HG02970 (cell line): ENCODE data around the gene ATP6V1G1.
A peak's percentile ranks its signal among the peaks of the same experiment; 100 is the strongest.

ENCODE experiments used
- ATAC-seq: cut with Tn5 transposase; IDR thresholded peaks from one replicate; pipeline ENCODE4 v1.9.1; 2021; ENCODE audit warnings: mild to moderate bottlenecking, moderate library complexity, moderate number of reproducible peaks; ENCODE audit not compliant: unreplicated experiment, low FRiP score

ATP6V1G1 gene, protein sequence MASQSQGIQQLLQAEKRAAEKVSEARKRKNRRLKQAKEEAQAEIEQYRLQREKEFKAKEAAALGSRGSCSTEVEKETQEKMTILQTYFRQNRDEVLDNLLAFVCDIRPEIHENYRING

GRCh38 chr9:114587345-114588202 lies at the start of gene ATP6V1G1:
TSS of gene ATP6V1G1 (plus strand) at chr9:114587769. CDS start at chr9:114587839, 70 bp downstream.
- ATAC-seq: peak; percentile 94

DNA sequence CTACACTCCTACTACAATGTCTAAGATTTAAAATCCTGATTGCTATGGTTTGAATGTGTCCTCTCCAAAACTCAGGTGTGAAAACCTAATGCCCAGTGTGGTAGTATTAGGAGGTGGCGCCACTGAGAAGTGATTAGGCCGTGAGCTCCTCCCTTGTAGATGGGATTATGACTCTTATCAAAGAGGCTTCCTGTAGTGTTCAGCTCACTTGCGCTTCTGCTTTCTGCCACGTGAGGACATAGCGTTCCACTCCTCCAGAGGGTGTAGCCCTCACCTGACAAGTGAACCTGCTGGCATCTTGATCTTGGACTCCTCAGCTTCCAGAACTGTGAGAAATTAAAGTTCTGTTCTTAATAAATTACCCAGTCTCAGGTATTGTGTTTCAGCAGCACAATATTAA lies 49.3 kb upstream of the ATP6V1G1 start:
- no peak for ATAC-seq

DNA sequence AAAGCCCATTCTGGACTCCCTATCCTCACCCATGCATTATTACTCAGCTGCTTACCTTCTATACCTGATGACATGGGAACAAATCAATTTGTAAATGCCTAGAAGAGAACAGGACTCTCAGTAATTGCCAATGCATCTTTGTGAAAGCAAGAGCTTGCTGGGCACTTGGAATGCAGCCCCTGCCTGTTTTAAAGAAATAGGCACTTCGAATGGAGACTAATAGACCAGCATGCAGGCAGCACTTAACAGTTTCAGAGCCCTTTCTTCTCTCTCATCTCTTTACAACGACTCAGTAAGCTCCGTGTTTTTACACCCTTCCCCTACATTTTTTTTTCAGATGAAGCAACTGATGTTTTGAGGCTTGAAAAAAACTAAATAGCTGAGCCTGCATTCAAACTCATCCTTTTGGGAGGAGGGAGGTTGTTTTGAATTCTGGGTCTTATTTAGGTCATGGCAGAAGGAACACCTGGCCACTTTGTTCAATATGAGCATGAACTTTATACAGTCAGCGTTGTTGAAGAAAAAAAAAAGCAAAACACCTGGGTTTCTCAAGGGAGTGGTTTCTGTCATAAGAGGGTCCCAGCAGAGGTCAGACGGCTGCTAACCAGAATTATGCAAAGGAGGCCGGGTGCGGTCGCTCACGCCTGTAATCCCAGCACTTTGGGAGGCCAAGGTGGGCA lies 47.7 kb upstream of the ATP6V1G1 start:
- no peak for ATAC-seq

DNA sequence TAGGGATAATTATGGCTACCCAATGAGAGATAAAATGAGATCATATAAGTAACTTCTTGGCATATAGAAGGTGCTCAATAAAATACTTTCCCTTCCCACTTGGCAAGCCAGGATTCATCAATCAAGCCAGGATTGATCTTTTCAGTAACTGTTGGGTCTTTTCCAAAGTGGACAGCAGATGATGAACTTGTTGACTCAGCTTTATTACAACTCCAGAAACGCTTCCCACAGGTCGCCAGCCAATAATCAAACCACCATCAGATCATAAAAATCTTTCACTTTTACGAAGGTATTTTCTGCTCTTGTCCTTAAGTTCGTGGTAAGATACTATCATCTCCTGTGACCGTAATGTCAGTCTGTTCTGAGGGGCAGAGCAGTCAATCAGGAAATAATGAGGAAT lies 42.5 kb upstream of the ATP6V1G1 start:
- no peak for ATAC-seq

DNA sequence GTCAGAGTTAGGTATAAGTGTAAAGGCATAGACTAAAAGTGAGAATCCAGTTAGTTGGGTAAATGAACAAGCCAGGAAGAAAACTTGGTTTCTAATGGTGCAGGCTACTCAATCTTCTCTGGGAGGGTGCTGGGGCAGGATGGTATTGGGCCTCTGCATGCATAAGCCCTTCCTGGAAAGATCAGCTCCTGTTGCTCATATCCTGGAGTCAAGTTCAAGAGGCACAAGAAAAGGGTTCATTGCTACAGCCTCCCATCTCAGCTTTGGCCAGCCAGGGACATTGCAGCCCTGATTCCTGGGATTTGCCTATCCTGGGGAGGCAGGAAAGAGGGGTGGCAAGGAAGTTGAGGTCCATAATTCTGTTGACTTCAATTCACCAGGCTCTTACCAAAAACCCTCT lies 40.7 kb upstream of the ATP6V1G1 start:
- ATAC-seq: no peak

GRCh38 chr9:114549697-114550330 lies 37.8 kb upstream of the ATP6V1G1 start:
- ATAC-seq: no peak

DNA sequence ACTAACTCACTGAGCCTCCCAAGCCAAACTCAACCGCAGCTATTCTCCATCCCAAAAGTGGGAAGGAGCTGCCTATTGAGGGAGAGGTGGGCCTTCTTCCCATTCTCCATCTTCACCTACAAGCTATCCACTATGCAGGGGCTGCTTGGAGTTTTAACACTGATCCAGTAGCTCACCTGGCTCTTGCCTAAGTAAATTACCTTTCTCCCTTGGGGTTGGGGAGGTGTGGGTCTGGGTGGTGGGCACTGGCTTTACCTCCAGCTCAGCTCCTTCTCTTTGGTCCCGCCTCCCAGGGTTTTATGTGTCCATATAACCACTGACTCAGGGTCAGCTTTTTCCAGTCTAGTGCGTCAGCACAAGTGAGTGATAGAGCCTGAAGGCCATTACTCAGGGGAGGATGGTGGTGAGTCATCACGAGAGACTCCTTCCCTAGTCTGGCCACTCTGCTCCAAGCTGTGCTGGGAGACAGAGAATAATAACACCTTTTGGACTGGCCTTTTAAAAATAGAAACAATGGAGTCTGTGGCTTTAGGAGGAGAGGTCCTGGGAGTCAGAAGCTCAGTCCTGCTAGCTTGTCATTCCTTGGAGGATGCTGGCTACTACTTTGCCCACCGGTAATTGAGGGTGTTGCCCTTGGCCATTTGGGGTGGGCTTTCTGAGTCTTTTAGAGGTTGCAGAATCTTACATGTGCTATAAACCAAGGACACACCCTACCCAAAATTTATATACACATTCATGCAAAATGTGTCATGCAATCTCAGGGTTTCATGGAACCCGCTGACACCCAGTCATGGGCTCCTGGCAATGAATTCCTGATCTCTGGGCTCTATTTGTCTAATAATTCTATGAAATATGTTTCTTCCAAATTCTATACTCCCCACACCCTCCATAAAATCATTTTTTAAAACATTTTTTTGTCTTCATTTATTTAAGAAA lies 35.6 kb upstream of the ATP6V1G1 start:
- no peak for ATAC-seq

GRCh38 chr9:114552706-114553105 lies 34.9 kb upstream of the ATP6V1G1 start:
- ATAC-seq: no peak

GRCh38 chr9:114553202-114553601 lies 34.4 kb upstream of the ATP6V1G1 start:
- no peak for ATAC-seq

GRCh38 chr9:114555696-114556095 lies 31.9 kb upstream of the ATP6V1G1 start:
- no peak for ATAC-seq

DNA sequence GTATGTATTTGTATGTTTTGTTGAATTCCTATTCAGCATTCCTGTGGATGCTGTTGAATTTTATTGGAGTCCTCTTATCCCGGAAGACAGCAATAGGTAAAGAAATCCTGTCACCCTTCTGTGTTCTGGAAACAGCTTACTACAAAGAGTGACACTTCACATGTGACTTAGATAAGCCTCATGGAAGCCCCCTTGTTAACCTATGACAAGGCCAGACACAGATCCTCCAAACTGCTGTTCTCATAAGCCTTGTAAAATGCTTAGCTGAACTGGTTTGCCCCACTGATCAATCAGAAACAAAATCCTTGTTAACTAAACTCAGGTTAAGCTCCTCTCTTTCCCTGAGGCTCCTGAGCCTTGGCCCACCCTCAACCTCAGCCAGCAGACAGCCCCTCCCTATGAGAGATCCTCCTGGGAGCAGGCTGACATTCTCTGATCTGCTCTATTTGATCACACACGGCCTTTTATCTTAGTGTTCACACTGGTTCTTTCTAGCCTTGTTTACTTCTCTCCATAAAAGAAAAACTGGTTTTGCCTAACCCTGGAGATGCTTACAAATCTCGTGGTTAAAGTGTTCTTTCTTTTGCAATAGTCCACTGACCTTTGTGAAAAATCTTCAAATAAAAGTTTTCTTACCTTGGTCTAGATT lies 29.4 kb upstream of the ATP6V1G1 start:
- ATAC-seq: no peak

DNA sequence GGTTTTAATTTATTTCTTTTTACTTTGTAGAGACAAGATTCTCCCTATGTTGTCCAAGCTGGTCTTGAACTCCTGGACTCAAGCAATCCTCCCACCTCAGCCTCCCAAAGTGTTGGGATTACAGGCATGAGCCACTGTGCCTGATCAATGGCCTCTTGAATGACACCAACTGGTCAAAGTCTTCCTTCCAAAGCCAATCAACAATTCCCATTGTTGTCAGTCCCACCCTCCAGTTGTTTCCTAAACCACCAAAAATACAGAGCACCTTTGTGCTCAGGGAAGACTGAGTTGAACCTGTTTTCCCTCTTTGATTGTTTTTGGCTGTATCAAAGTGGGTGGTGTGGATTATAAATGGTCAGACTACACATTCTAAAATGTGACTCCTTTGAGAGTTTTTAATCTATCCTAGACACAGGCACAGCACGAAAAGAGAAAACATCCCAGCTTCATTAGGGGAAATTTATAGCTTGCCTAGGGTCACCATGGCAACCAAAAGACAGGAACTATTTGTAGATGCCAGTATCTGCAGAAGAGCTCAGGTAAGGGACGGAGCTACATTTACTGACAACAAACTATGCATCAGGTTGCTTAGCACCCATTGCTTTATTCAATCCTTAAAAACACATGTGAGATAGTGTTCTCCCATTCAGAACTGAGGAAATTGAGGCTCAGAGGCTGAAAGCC lies 27.6 kb upstream of the ATP6V1G1 start:
- ATAC-seq: no peak

GRCh38 chr9:114560956-114561355 lies 26.6 kb upstream of the ATP6V1G1 start:
- no peak for ATAC-seq

DNA sequence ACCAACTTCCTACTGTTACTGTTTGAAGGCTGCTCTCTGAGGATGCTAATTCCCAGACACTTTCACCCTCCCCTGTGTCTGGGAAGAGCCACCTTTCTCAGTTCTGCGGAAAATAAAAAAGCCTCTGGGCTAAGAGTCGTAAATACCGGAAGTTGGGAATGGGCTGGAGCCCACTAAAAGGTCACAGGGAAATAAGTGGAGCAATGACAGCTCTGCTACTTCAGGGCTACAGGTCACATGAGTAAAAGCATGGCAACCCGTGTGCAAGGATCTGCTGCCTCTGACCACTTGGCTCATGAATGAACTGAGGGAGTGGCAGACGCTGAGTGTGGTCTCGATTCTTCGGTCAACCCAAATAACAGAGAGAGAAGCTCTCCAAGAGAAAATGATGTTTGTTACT lies 25.8 kb upstream of the ATP6V1G1 start:
- no peak for ATAC-seq

- no peak for ATAC-seq
Measured at GRCh38 chr9:114565204-114565603, 22.4 kb upstream of the ATP6V1G1 start.

GRCh38 chr9:114570742-114571141 lies 16.8 kb upstream of the ATP6V1G1 start:
- no peak for ATAC-seq

- no peak for ATAC-seq
Measured at GRCh38 chr9:114571391-114571790, 16.2 kb upstream of the ATP6V1G1 start.

DNA sequence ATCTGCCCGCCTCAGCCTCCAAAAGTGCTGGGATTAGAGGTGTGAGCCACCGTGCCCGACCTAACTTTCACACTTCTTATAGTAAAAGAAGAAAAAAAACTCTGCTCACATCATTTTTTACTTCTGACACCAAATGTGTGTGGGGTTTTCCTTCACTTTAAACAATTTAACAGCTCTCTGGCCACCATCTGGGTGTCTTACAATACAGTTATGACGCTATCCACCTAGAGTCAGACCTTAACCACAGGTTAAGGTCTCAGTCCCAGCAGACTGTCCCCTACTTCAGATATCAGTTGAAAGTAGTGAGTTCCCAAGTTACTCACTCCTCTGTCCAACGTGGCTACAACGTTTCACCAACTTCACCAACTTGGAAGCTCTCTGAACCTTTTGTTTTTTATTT lies 15.4 kb upstream of the ATP6V1G1 start:
- no peak for ATAC-seq

- ATAC-seq: no peak
Measured at GRCh38 chr9:114574438-114574837, 13.1 kb upstream of the ATP6V1G1 start.
